Inferior parietal cortex (tissue), 1 donor: ENCODE results near the gene SIPA1L3.
"Not testable (repeated sequence)": the region's sequence is repeated elsewhere in the genome, so short reads cannot be mapped to it uniquely, and the experiment has no call there.

Experiments
- DNase-seq: peaks from one replicate; pipeline ENCODE4 v3.0.0-alpha.2; 2016; ENCODE audit errors: extremely low spot score

SIPA1L3 gene

DNA sequence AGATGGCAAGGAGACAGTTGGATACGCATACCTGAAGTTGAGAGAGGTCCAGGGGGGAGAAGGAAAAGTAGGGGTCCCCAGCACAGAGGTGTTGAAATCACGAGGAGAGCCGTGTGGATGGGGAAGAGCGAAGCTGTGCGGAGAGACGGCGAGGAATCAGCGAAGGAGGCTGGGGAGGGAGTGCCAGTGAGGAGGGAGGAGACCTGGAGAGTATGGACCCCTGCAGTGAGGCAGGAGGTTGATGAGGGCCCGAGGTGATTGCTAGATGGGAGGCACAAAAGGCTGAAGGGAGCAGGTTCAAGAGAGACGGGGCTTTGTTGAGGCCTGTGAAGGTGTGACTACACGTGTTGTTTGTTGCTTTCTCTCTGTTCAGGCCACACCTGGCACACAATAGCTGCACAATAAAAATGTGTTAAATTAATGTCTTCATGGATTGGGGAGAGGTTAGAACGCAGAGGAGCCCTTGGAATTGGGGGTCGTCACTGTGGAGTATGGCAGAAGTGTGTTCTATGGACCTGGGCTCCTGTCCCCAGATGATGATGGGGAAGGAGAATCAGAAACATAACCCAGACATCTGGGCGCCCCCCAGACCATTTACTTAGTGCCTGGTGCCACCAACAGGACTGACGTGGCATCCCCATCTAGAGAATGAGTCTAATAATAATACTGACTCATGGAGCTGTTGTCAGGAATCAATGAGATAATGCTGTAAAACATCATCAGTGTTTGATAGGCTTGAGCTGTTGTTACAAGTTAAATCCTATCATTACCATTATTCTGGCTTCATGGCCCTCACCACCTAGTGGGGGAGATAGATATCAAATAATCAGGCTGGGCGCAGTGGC is 137.5 kb downstream of the SIPA1L3 start:
- DNase-seq = no peak

GRCh38 chr19:38045554-38046253 is 138.7 kb downstream of the SIPA1L3 start:
- DNase-seq = no peak

DNA sequence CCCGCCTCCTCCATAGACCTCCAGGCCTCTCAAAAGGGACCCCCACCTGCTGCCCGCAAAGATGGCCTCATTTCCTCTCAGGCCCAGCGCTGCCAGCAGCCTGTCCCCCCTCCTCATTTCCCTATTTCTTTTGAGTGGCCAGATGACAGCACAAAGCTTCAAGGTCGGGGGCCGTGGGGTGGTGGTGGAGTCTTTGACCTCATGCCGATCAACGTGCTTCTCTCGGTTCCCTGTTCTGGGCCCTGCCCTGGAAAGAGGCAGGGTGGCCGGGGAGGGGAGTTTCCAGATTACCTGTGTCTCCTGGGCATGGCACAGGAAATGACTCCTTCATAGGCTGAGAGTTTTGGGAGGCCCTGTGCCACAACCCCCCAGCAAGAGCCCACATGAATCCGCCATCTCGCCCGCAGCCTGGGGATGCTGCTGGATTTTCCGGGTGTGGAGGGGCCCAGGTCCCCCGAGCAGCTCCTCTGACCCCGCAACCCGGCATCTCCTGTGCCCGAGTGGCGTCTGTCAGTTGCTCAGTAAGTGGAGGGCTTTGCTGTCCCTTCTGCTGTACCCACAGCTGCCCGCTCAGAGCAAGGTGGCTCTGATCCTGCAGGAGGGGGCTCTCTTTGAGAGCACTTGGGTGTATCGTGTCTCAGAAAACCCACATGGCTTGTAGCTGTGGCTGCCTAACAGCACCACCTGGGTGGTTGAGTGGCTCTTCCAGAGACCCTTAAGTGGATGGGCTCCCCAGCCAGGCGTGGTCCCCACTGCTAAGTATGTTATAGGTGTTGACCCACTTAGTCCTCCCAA is 139.4 kb downstream of the SIPA1L3 start:
- DNase-seq = no peak

DNA sequence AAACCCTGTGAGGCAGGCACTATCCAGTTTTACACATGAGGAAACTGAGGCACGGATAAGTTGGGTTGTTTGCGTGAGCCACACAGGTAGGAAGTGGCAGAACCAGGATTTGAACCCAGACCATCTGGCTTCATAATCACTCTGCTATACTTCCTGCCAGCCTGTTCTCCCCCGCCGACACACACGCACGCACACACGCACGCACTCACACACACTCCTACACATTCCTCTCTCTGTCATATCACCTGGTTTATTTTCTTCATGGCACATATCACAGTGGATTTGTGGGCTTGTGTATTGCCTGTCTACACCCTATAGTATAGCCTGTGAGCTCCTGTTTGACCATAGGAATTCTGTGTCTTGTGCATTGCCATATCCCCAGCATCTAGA is 140.0 kb downstream of the SIPA1L3 start:
- no peak for DNase-seq

DNA sequence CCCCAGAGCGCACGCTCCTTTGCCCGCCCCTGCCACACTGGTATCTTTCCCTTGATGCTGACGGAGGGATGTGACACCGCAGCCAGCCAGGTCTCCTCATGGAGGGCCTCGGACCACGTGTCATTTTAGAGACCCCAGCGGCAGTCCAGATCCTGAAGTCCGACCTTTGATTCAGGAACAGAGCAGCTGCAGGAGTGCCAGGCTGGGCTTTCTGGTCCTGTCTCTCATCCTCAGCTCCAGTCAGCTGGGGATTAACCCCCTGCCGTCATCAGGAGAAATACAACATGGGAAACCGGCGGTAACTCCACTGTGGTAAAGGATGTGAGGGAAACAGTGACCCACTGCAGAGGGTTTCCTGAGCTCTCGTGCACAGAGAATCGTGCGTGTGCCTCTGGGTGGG is 140.6 kb downstream of the SIPA1L3 start:
- no peak for DNase-seq

- DNase-seq = no peak
Observed at GRCh38 chr19:38049105-38049649, 142.2 kb downstream of the SIPA1L3 start.

GRCh38 chr19:38055010-38055409 is 148.0 kb downstream of the SIPA1L3 start:
- no peak for DNase-seq

- no peak for DNase-seq
Observed at GRCh38 chr19:38055655-38056521, 148.9 kb downstream of the SIPA1L3 start.

GRCh38 chr19:38056646-38057045 is 149.6 kb downstream of the SIPA1L3 start:
- DNase-seq = no peak

DNA sequence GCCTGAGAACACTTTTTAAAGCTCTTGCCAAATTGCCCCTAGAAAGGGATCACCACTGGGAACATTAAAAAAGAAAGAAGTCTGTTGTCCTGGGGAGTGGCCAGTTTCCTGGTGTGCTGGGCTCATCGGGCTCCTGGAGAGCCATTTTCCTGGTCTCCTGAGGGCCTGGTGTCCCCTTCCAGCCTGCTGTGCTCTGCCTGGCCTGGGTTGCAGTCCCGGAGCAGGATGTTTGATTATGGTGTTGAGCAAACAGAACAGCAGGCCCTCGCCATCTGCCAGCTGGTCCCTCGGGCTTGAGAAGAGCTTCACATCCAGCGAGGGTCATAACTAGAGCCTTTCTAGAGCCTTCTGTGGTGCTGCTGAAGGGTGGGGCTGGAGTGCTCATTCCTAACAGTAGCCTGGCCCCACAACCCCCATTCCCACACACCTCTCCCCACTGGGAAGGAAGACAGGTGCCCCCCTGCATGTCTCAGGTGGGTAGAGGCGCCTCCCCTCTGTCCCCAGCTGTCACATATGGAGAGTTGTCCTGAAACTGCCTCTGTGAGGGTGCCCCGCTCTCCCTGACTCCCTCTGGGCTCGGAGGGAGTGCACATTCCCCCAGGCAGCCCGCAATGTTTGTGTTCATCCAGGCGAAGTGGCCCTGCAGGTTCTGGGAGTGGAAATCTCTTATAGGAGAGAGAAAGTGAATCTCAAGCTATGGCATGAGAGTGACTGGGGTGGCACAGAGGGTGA is 151.1 kb downstream of the SIPA1L3 start:
- DNase-seq = no peak

DNA sequence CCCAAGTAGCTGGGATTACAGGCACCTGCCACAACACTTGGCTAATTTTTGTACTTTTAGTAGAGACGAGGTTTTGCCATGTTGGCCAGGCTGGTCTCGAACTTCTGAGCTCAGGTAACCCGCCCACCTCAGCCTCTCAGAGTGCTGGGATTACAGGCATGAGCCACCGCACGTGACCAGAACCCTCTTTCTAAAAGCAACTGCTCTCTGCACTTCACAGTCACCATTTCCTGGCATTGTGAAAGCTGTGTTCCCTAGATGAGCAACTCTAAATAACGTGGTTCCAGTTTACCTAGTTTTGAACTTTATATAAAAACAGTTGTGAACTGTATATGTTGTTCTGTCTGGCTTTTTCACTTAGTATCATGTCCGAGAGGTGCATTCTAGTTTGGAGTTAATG is 152.9 kb downstream of the SIPA1L3 start:
- no peak for DNase-seq

DNA sequence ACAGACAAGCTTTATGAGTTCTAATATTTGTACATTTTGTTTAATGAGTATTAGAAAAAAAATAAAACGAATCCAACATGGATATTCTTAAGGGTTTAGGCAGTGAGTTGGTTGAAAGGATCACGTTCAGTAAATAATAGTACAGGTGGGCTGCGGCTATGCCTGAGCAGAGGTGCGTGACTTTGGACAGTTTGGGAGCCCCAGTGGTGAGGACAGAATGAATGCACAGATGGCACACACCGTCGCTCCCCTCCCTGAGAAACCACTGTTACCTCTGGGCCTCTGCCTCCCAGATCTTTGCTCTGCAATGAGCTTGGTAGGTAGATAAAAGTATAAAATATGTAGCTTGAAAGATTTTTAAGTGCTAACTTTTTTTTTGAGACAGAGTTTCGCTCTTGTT is 153.3 kb downstream of the SIPA1L3 start:
- DNase-seq = no peak

DNA sequence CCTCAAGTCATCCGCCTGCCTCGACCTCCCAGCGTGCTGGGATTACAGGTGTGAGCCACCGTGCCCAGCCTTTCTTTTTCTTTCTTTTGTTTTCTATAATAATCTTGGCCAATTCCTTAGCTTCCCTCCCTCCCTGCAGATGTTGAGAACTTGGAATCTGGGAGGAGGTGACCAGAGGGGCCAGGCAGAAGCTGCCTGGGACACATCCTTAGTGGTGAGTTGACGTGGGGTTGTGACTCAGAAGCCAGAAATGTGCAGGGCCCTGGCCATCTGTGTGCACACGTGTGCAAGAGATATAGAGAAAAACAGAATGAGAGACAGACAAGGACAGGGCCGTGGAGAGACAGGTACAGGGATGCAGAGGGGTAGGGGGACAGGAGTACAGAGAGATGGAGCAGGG is 154.3 kb downstream of the SIPA1L3 start:
- DNase-seq = no peak

- no peak for DNase-seq
Observed at GRCh38 chr19:38062959-38063761, 156.2 kb downstream of the SIPA1L3 start.

DNA sequence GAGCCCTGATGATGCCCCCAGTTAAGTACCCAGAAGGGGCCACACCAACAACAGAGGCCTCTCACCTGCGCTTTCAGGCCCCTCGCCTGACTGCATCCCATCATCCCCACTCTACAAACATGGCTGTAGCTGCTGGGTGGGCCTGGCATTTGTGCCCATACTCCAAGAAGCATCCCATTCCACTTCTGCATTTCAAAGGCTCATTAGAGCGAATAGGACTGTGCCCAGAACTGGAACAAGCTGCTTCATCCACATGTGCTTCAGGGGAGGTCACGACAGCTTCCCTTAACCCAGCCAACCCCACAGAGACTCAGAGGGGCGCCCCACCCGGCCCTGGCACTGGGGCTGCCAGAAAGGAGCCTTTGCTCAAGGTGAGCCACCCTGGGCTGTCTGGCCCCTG is 156.9 kb downstream of the SIPA1L3 start:
- no peak for DNase-seq

GRCh38 chr19:38064661-38065425 is 157.8 kb downstream of the SIPA1L3 start:
- DNase-seq = no peak

GRCh38 chr19:38065775-38066174 is 158.8 kb downstream of the SIPA1L3 start:
- DNase-seq = not testable (repeated sequence)

GRCh38 chr19:38068826-38069225 is 161.8 kb downstream of the SIPA1L3 start:
- DNase-seq = no peak

- no peak for DNase-seq
Observed at GRCh38 chr19:38070573-38070972, 163.6 kb downstream of the SIPA1L3 start.
